Colonic mucosa (tissue), 4 donors: ENCODE measurements around the gene BCL7B. TPM values are rescaled to one million over a fixed set of nuclear protein-coding genes. Genes with fewer than 3 reads are reported as not detected.
"Not testable (repeated sequence)": the region's sequence is repeated elsewhere in the genome, so short reads cannot be mapped to it uniquely, and the experiment has no call there.

Experiments
- DNase-seq: peaks from one replicate; pipeline ENCODE4 v3.0.0-alpha.2; 2020
- H3K27ac ChIP-seq: fragments of 200-600 bp; one replicate; pipeline ENCODE4 v1.8.0; 2021
- H3K27me3 ChIP-seq: fragments of 200-600 bp; one replicate; pipeline ENCODE4 v1.8.0; 2021
- H3K36me3 ChIP-seq: fragments of 200-600 bp; one replicate; pipeline ENCODE4 v1.8.0; 2021
- H3K4me1 ChIP-seq: fragments of 200-600 bp; one replicate; pipeline ENCODE4 v1.8.0; 2021; ENCODE audit warnings: mild to moderate bottlenecking
- H3K4me3 ChIP-seq: fragments of 200-600 bp; one replicate; pipeline ENCODE4 v1.8.0; 2021
- H3K9ac ChIP-seq, 2 donors: one replicate each; pipeline ENCODE4 v1.7.0; 2013; ENCODE audit warnings: control low read depth in 2 of 2, low read depth in 2 of 2, low read length in 2 of 2
- H3K9me3 ChIP-seq: fragments of 200-600 bp; one replicate; pipeline ENCODE4 v1.8.0; 2021
- intact Hi-C: fragments of 100-400 bp; cut with DNase I; formaldehyde crosslinking; loops from one replicate; pipeline ENCODE4 v1.14.1; 2022
- total RNA-seq, 2 donors: library from RNA; stranded (reverse); fragmentation: NEBNext Ultra II Directional in 1 of 2; extraction: Animal tissue kit (Norgen Biotek cat#: 25700) in 1 of 2; gene quantifications; one replicate each; pipeline ENCODE4 v1.2.1, GENCODE V29; 2021
- TF ChIP-seq, protein P1 (sequence below): fragments of 200-600 bp; IDR thresholded peaks from one replicate; pipeline ENCODE4 v1.8.0; 2022; ENCODE audit warnings: antibody characterized with exemption, mild to moderate bottlenecking
- donor health status: healthy.
- donor health status: DM: no; HTN: no; CAD: no.
- donor health status: DM: no; HTN: no; CAD: no.

BCL7B gene
- total RNA-seq, 2 donors from 2014 or later: 53.8 to 56.8 TPM

DNA sequence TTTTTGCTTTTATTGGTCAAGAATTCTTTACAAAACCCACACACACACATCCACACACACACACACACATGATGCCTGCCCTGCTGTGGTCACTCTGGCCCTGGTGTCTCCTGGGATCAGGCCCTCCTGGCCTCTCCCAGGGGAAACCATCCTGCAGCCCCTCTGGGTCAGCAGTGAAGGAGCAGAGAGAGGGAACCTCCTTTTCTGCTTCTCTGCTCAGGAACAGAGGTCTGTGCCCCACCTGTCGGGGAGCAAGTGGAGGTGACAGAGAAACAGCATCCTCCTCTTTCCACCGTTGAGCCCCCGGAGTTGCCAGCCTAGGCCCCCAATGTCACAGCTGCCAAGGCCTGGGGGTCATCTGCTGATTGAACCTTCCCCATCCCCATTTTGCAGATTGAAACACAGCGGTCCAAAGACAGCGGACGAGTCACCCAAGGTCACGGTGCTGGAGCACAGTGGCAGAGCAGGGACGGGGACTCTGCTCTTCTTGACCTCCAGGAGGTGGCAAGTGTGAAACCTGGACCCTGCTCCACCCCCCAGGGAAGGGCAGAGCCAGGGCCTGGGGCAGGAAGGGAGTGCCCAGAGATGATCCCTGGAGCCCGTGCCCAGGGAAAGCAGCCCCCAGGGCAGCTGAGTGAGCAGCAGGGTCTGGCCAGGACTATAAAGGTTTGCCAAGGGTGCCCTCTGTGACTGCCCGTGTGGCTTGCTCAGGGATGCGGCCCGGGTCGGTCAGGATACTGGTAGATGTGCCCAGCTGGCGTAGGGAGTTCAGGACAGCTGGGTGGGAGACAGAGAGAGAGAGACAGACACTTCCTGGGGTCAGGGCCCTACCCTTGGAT is 35.9 kb upstream of the BCL7B start:
- no peak for DNase-seq

DNA sequence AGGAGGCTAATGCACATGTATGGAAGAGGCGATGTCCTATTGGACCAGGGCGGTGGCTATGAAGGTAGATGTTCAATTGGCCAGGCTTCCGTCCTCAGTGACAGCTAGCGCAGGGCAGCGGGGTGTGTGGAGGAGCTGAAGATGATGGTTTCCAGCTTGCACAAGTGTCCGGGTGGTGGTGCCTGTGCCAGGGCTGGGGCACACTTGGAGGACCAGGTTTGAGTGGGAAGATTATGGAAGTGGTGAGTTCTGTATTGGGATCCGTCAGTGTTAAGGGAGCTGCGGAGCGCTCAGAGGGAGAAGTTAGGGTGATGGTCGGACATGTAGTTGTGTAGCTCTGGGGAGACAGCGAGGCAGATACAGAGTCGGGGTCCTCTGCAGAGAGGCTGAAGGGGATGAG is 29.4 kb upstream of the BCL7B start:
- Histone ChIP-seq H3K9ac (no peak overlapping the region), H3K4me1 (no peaks in the 10 kb centered on the region), H3K36me3 (no peaks in the 10 kb centered on the region), H3K27me3 (no peaks in the 10 kb centered on the region), H3K27ac (no peak overlapping the region), H3K9me3 (no peaks in the 10 kb centered on the region), H3K4me3 (no peak overlapping the region)
- TF ChIP-seq, protein P1, sequence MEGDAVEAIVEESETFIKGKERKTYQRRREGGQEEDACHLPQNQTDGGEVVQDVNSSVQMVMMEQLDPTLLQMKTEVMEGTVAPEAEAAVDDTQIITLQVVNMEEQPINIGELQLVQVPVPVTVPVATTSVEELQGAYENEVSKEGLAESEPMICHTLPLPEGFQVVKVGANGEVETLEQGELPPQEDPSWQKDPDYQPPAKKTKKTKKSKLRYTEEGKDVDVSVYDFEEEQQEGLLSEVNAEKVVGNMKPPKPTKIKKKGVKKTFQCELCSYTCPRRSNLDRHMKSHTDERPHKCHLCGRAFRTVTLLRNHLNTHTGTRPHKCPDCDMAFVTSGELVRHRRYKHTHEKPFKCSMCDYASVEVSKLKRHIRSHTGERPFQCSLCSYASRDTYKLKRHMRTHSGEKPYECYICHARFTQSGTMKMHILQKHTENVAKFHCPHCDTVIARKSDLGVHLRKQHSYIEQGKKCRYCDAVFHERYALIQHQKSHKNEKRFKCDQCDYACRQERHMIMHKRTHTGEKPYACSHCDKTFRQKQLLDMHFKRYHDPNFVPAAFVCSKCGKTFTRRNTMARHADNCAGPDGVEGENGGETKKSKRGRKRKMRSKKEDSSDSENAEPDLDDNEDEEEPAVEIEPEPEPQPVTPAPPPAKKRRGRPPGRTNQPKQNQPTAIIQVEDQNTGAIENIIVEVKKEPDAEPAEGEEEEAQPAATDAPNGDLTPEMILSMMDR: no peak
- DNase-seq: no peak
- intact Hi-C loops: no loop called here

More for the DNA sequence above, 35.9 kb upstream of the BCL7B start:
- Histone ChIP-seq H3K36me3 (no peaks in the 10 kb centered on the region), H3K9me3 (no peaks in the 10 kb centered on the region), H3K4me3 (no peak overlapping the region), H3K27me3 (no peaks in the 10 kb centered on the region), H3K4me1 (no peaks in the 10 kb centered on the region), H3K9ac (no peak overlapping the region), H3K27ac (no peak overlapping the region)
- TF ChIP-seq, protein P1: no peak
- intact Hi-C loops: no loop called here

DNA sequence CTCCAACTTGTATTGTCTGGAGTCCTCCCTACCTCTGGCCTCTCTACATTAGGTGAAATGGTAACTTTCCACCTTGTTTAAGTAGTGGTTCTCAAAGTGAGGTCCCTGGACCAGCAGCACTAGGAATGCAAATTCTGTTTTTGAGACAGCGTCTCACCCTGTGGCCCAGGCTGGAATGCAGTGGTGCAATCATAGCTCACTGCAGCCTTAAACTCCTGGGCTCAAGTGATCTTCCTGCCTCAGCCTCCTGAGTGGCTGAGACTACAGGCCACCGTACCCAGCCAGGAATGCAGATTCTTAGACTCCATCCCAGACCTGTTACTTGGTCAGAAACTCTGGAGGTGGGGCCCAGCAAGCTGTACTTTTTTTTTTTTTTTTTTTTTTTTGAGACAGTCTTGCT is 27.7 kb upstream of the BCL7B start:
- Histone ChIP-seq H3K4me1 (no peaks in the 10 kb centered on the region), H3K27me3 (no peaks in the 10 kb centered on the region), H3K9me3 (no peaks in the 10 kb centered on the region), H3K4me3 (no peak overlapping the region), H3K36me3 (no peaks in the 10 kb centered on the region), H3K27ac (no peak overlapping the region), H3K9ac (no peak overlapping the region)
- TF ChIP-seq, protein P1: no peak
- no peak for DNase-seq
- intact Hi-C loops: no loop called here

DNA sequence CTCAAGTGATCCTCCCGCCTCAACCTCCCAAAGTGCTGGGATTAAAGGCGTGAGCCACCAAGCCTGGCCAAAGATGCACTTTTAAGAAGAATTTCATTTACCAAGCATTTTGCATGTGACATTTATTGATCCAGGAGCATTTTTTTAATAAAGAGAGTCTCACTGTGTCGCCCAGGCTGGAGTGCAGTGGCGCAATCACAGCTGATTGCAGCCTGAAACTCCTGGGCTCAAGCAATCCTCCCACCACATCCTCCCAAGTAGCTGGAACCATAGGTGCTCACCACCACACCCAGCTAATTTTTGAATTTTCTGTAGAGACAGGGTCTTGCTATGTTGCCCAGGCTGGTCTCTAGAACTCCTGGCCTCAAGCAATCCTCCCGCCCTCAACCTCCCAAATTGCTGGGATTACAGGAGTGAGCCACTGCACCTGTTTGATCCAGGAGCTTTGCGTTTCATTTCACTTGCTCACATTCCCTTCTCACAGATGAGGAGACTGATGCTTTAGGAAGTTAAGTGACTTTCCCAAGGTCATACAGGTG is 25.2 kb upstream of the BCL7B start:
- no peak overlapping the region for H3K4me3 ChIP-seq
- H3K9ac ChIP-seq: no peak overlapping the region
- H3K27me3 ChIP-seq: no peaks in the 10 kb centered on the region
- no peaks in the 10 kb centered on the region for H3K36me3 ChIP-seq
- TF ChIP-seq, protein P1: no peak
- no peaks in the 10 kb centered on the region for H3K9me3 ChIP-seq
- H3K27ac ChIP-seq: no peak overlapping the region
- no peaks in the 10 kb centered on the region for H3K4me1 ChIP-seq
- no peak for DNase-seq
- intact Hi-C loops: no loop called here

DNA sequence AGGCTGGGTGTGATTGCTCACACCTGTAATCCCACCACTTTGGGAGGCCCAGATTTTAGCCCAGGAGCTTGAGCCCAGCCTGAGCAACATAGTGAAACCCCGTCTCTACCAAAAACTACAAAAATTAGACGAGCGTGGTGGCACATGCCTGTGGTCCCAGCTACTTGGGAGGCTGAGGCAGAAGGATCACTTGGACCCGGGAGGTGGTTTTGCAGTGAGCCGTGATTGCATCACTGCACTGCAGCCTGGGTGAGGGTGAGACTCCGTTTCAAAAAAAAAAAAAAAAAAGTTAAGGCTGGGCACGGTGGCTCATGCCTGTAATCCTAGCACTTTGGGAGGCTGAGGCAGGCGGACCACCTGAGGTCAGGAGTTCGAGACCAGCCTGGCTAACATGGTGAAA is 23.5 kb upstream of the BCL7B start:
- H3K27ac ChIP-seq, H3K4me3 ChIP-seq, H3K9ac ChIP-seq, DNase-seq, intact Hi-C loops, H3K9me3 ChIP-seq, H3K36me3 ChIP-seq, H3K4me1 ChIP-seq, H3K27me3 ChIP-seq: not testable (repeated sequence)
